Activated naive CD8-positive, alpha-beta T cell treated with anti-CD3 and anti-CD28 coated beads, Interleukin-2, amount 50 U/mL, for 24 hours (primary cell): Measurements from ENCODE around the gene CBL.
"Not testable (repeated sequence)": the region's sequence is repeated elsewhere in the genome, so short reads cannot be mapped to it uniquely, and the experiment has no call there.

Experiments used
- ATAC-seq: fragments of 150-1000 bp; cut with Tn5 transposase; one replicate; pipeline ENCODE4 v1.10.0; 2021
- DNase-seq: peaks from one replicate; pipeline ENCODE4 v3.0.0; 2021
- H3K27ac Mint-ChIP-seq: one replicate; pipeline ENCODE4 v1.8.0; 2021; ENCODE audit warnings: mild to moderate bottlenecking, mixed read lengths
- H3K27me3 Mint-ChIP-seq: one replicate; pipeline ENCODE4 v1.8.0; 2021; ENCODE audit warnings: mixed read lengths
- H3K36me3 Mint-ChIP-seq: one replicate; pipeline ENCODE4 v1.8.0; 2021; ENCODE audit warnings: low read depth, mixed read lengths
- H3K4me1 Mint-ChIP-seq: one replicate; pipeline ENCODE4 v1.8.0; 2021; ENCODE audit warnings: mixed read lengths
- H3K4me3 Mint-ChIP-seq: one replicate; pipeline ENCODE4 v1.8.0; 2021; ENCODE audit warnings: mild to moderate bottlenecking, moderate library complexity, mixed read lengths
- H3K9me3 Mint-ChIP-seq: one replicate; pipeline ENCODE4 v1.8.0; 2021; ENCODE audit warnings: mixed read lengths

Gene CBL

DNA sequence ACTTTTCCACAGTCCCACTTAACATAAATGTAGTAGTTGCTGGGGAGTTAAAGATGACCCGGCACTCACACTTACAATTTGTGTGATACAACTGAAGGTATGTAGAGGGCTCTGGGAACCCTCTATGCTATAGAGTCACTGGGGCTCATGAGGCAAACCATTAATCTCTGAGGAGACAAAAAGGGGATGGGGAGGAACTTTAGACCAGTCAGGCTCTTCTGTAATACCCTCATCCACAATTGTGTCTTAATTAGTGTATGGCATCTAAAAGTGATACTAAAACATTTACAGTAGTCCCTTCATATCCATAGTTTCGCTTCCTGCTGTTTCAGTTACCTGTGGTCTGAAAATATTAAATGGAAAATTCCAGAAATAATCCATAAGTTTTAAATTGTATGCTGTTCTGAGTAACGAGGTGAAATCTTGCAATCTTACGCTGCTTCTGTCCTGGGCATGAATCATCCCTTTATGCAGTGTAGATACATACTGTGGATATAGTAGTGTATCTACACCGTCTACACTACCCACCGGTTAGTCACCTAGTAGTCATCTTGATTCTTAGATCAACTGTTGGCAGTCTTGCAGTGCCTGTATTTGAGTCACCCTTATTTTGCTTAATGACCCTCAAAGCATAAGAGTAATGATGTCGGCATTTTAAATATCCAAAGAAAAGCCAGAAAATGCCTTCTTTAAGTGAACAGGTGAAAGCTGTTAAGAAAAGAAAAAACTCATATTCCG is 12.2 kb downstream of the CBL start:
- Mint-ChIP-seq H3K9me3 (no peaks in the 10 kb centered on the region), H3K4me3 (no peak overlapping the region), H3K4me1 (peaks cover 48% of the 10 kb centered on the region), H3K27me3 (no peaks in the 10 kb centered on the region), H3K27ac (peak overlapping the region; percentile 70), H3K36me3 (no peaks in the 10 kb centered on the region)
- DNase-seq: no peak
- ATAC-seq: peak; percentile 100

DNA sequence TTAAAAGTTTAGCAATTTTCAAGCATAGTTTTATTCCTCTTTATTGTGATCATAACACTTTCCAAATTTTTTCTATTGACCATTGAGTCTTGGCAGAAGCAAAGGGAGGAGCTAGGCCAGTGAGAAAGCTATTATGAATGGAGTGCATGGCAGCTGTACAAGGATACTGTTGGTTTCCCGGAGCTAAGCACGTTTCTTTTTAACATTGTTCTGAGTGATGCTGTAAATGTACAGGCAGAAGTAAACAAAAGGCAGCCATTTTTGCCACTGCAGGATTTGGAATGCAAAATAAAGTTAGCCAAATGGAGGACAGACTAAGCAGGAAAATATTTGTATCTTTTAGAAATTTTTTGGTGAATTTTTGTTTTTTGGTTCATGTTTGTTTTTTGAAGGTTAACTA is 16.2 kb downstream of the CBL start:
- Mint-ChIP-seq H3K4me3 (no peak overlapping the region), H3K9me3 (no peaks in the 10 kb centered on the region), H3K27ac (no peak overlapping the region), H3K27me3 (no peaks in the 10 kb centered on the region), H3K4me1 (peaks cover 58% of the 10 kb centered on the region), H3K36me3 (peaks cover 10% of the 10 kb centered on the region)
- ATAC-seq: no peak
- no peak for DNase-seq

DNA sequence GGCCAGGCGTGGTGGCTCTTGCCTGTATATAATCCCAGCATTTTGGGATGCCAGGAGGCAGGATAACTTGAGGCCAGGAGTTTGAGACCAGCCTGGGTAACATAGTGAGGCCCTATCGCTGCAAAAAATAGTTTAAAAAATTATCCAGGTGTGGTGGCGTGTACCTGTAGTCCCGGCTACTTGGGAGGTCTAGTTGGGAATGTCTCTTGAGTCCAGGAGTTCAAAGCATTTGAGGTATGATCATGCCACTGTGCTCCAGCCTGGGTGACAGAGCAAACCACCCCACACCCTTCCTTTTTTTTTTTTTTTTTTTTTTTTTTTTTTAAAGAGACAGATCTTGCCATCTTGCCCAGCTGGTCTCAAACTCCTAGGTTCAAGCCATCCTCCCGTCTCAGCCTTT is 16.8 kb downstream of the CBL start:
- Mint-ChIP-seq H3K36me3 (peaks cover 12% of the 10 kb centered on the region), H3K27me3 (no peaks in the 10 kb centered on the region), H3K4me1 (peaks cover 54% of the 10 kb centered on the region), H3K4me3 (no peak overlapping the region), H3K27ac (no peak overlapping the region), H3K9me3 (no peaks in the 10 kb centered on the region)
- no peak for ATAC-seq
- no peak for DNase-seq

DNA sequence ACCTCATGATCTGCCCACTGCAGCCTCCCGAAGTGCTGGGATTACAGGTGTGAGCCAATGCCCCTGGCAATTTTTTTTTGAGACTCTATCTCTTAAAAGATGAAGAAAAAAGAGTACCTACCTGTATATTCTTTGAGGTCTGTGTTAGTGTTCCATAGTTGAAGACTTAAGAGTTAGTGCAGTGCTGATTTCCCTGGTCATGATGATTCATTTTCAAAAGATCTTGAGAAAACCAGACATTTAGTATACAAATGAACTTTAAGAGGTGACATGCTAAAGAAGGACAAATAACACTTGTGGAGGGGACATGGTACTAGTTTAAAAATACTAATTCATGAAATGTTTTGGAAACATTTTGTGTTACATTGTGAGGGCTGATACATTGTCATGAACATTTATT is 17.7 kb downstream of the CBL start:
- H3K27ac Mint-ChIP-seq: no peak overlapping the region
- DNase-seq (no peak), ATAC-seq (no peak)
- H3K4me1 Mint-ChIP-seq: peaks cover 53% of the 10 kb centered on the region
- H3K9me3 Mint-ChIP-seq: no peaks in the 10 kb centered on the region
- no peak overlapping the region for H3K4me3 Mint-ChIP-seq
- no peaks in the 10 kb centered on the region for H3K27me3 Mint-ChIP-seq
- peaks cover 12% of the 10 kb centered on the region for H3K36me3 Mint-ChIP-seq

DNA sequence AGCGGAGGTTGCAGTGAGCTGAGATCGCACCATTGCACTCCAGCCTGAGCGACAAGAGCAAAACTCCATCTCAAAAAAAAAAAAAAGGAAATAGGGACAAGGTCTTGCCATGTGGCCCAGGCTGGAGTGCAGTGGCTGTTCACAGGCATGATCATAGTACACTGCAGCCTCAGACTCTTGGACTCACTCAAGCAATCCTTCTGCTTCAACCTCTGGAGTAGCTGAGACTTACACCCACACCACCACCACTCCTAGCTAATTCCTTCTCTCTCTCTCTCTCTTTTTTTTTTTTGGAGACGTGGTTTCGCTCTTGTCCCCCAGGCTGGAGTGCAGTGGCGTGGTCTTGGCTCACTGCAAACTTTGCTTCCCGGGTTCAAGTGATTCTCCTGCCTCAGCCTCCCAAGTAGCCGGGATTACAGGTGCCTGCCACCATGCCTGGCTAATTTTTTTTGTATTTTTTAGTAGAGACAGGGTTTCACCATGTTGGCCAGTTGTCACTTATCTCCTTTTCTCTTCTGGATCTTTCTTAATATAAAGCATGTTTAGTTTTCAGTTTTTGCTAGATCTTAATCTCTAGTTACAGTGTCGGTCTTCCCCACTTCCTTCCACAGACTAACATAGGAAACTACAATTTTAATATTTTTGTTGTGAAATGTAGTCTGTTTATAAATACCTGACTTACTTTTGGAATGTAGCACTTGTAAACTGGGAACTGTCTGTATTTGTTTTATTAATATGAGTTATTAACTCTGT is 22.6 kb downstream of the CBL start:
- ATAC-seq, H3K27me3 Mint-ChIP-seq, H3K9me3 Mint-ChIP-seq, DNase-seq: not testable (repeated sequence)
- Mint-ChIP-seq H3K4me1 (peaks cover 48% of the 10 kb centered on the region), H3K36me3 (peaks cover 18% of the 10 kb centered on the region), H3K27ac (peak overlapping the region; percentile 33), H3K4me3 (peak overlapping the region; percentile 6)

DNA sequence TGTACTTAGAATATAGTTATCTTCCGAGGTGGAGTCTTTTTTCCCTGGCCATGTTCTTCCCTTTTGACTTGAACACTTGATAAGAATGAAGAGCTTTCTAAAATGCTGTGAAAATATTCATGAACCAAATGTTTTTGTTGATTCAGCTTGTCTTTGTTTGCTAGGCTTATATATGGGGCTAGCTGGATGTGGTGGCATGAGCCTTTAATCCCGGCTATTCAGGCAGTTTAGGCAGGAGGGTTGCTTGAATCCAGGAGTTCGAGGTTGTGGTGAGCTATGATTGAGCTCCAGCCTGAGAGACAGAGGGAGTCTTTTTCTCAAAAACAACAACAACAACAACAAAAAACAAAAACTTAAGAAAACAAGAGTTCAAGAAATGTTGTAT is 23.1 kb downstream of the CBL start:
- no peaks in the 10 kb centered on the region for H3K9me3 Mint-ChIP-seq
- H3K4me1 Mint-ChIP-seq: peaks cover 42% of the 10 kb centered on the region
- DNase-seq (no peak), ATAC-seq (no peak)
- no peak overlapping the region for H3K4me3 Mint-ChIP-seq
- H3K27ac Mint-ChIP-seq: peak overlapping the region; percentile 33
- peaks cover 14% of the 10 kb centered on the region for H3K36me3 Mint-ChIP-seq
- no peaks in the 10 kb centered on the region for H3K27me3 Mint-ChIP-seq

DNA sequence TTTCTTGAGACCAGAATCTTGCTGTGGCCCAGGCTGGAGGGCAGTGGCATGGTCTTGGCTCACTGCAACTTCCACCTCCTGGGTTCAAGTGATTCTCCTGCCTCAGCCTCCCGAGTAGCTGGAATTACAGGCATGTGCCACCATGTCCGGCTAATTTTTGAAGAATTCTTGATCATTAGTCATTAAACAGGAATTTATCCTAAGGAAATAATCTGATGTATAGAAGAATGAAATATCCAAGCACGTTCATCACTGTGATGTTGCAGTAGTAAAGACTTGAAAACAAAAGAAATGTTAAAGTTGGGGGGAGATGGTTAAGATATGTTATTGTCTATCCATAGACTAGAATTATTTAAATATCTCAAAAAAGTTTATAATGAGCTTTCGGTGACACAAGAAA is 23.6 kb downstream of the CBL start:
- no peak overlapping the region for H3K4me3 Mint-ChIP-seq
- H3K27ac Mint-ChIP-seq: no peak overlapping the region

DNA sequence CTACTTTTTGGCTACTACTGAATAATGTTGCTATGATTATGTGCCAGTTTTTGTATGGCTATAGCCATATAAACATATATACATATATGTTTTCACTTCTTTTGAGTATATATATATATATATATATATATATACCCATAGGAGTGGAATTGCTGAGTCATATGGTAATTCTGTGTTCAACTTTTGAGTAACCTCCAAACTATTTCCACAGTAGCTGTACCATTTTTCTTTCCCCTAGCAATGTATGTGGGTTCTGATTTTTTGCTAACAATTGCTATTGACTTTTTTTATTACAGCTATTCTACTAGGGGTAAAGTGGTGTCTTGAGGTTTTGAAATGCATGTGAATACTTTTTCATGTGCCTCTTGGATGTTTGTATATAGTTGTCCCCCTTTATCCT is 30.4 kb downstream of the CBL start:
- no peaks in the 10 kb centered on the region for H3K9me3 Mint-ChIP-seq
- H3K27me3 Mint-ChIP-seq: no peaks in the 10 kb centered on the region
- H3K27ac Mint-ChIP-seq: peak overlapping the region; percentile 90
- DNase-seq: no peak
- peaks cover 35% of the 10 kb centered on the region for H3K36me3 Mint-ChIP-seq
- H3K4me1 Mint-ChIP-seq: peaks cover 56% of the 10 kb centered on the region
- peak overlapping the region; percentile 39 for H3K4me3 Mint-ChIP-seq
- peak; percentile 70 for ATAC-seq

More for the DNA sequence above, 23.6 kb downstream of the CBL start:
- H3K9me3 Mint-ChIP-seq: no peaks in the 10 kb centered on the region
- no peak for DNase-seq
- H3K4me1 Mint-ChIP-seq: peaks cover 39% of the 10 kb centered on the region
- H3K27me3 Mint-ChIP-seq: no peaks in the 10 kb centered on the region
- peaks cover 12% of the 10 kb centered on the region for H3K36me3 Mint-ChIP-seq
- ATAC-seq: no peak

DNA sequence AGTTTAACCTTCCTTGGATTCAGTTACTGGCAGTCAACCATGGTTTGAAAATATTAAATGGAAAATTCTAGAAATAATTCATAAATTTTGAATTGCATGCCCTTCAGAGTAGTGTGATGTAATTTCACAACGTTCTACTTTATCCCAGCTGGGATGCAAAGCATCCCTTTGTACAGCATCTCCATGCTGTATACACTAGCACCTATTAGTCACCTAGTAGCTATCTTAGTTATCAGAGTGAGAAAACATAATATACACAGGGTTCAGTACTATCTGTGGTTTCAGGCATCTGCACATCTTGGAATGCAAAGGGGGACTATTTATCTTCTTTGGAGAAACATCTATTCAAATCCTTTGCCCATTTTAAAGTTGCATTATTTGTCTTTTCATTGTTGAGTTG is 30.8 kb downstream of the CBL start:
- peaks cover 36% of the 10 kb centered on the region for H3K36me3 Mint-ChIP-seq
- H3K27me3 Mint-ChIP-seq: no peaks in the 10 kb centered on the region
- DNase-seq (no peak), ATAC-seq (peak; percentile 83)
- peak overlapping the region; percentile 39 for H3K4me3 Mint-ChIP-seq
- peaks cover 60% of the 10 kb centered on the region for H3K4me1 Mint-ChIP-seq
- H3K9me3 Mint-ChIP-seq: no peaks in the 10 kb centered on the region
- peak overlapping the region; percentile 90 for H3K27ac Mint-ChIP-seq

DNA sequence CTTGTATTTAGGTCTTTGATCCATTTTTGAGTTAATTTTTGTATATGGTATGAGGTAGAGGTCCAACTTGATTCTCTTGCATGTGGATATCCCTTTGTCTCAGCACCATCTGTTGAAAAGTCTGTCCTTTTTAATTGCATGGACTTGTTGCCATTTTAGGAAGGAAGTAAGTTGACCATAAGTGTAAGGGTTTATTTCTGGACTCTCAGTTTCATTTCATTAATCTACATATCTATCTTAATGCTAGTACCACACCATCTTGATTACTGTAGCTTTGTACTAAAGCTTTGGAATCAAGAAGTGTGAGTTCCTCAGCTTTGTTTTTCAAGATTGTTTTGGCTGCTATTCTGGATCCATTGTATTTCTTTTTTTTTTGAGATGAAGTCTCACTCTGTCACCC is 31.4 kb downstream of the CBL start:
- H3K4me1 Mint-ChIP-seq: peaks cover 63% of the 10 kb centered on the region
- H3K4me3 Mint-ChIP-seq: no peak overlapping the region
- peaks cover 35% of the 10 kb centered on the region for H3K36me3 Mint-ChIP-seq
- H3K9me3 Mint-ChIP-seq: no peaks in the 10 kb centered on the region
- no peaks in the 10 kb centered on the region for H3K27me3 Mint-ChIP-seq
- peak overlapping the region; percentile 11 for H3K27ac Mint-ChIP-seq
- ATAC-seq: no peak
- DNase-seq: no peak

DNA sequence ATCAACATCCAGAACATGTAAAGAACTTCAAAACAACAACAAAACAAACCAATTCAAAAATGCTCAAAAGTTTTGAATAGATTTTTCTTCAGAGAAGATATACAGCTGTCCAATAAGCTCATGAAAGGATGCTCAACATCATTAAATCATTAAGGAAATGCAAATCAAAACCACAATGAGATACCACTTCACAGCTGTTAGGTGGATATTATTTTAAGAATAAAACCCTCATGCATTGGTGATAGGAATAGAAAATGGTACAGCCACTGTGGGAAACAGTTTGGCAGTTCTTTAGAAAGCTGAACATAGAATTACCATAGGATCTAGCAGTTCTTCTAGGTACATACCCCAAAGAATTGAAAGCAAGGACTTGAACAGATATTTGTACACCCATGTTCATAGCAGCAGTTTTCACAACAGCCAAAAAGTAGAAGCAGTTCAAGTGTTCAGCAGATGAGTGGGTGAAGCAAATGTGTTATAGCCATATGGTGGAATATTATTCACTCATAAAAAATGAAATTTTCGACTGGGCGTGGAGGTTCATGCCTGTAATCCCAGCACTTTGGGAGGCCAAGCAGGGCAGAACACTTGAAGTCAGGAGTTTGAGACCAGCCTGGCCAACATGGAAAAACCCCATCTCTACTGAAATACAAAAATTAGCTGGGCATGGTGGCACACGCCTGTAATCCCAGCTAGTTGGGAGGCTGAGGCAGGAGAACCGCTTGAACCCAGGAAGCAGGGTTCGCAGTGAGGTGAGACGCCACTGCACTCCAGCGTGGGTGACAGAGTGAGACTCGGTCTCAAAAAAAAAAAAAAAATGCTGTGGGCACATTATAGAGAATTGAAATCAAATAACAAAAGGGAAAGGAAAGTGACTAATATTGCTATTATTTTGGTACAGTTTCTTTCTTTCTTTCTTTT is 42.9 kb downstream of the CBL start:
- H3K36me3 Mint-ChIP-seq: peaks cover 12% of the 10 kb centered on the region
- DNase-seq (no peak), ATAC-seq (no peak)
- no peak overlapping the region for H3K4me3 Mint-ChIP-seq
- peak overlapping the region; percentile 28 for H3K27ac Mint-ChIP-seq
- no peaks in the 10 kb centered on the region for H3K27me3 Mint-ChIP-seq
- H3K9me3 Mint-ChIP-seq: no peaks in the 10 kb centered on the region
- peaks cover 41% of the 10 kb centered on the region for H3K4me1 Mint-ChIP-seq

DNA sequence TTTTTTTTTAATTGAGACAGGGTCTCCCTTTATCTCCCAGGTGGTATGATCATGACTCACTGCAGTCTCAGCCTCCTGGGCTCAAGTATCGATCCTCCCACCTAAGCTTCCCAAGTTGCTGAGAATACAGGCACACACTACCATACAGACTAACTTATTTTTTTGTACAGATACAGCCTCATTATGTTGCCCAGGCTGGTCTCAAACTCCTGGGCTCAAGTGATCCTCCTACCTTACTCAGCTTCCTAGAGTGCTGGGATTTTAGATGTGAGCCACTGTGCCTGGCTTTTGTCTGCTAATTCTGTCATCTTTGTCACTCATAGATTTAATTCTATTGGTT is 43.5 kb downstream of the CBL start:
- peak; percentile 57 for ATAC-seq
- Mint-ChIP-seq H3K27ac (peak overlapping the region; percentile 28), H3K4me1 (peaks cover 43% of the 10 kb centered on the region)

DNA sequence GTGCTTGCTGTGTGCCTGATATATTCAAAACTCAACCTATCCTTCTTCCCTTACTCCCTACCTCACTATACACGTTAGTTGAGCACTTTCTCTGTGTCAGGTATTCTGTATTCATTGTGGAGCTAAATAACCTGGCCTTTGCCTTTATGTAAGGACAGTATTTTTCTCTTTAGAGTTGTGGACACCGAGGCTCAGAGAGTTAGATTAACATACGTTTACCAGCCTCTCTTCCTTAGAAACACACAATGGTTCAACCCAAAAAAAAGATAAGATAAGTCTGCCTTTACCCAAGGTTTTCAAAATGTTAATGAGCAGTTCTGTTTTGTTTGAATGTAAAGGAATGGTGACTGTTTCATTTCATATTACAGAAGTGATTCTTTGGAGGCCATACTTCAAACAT is 45.0 kb downstream of the CBL start:
- Mint-ChIP-seq H3K36me3 (peaks cover 12% of the 10 kb centered on the region), H3K27me3 (no peaks in the 10 kb centered on the region), H3K27ac (no peak overlapping the region), H3K9me3 (no peaks in the 10 kb centered on the region), H3K4me3 (no peak overlapping the region), H3K4me1 (peaks cover 43% of the 10 kb centered on the region)
- DNase-seq (no peak), ATAC-seq (no peak)

More for the DNA sequence above, 43.5 kb downstream of the CBL start:
- no peaks in the 10 kb centered on the region for H3K27me3 Mint-ChIP-seq
- H3K4me3 Mint-ChIP-seq: no peak overlapping the region
- H3K9me3 Mint-ChIP-seq: no peaks in the 10 kb centered on the region
- no peak for DNase-seq
- peaks cover 12% of the 10 kb centered on the region for H3K36me3 Mint-ChIP-seq

DNA sequence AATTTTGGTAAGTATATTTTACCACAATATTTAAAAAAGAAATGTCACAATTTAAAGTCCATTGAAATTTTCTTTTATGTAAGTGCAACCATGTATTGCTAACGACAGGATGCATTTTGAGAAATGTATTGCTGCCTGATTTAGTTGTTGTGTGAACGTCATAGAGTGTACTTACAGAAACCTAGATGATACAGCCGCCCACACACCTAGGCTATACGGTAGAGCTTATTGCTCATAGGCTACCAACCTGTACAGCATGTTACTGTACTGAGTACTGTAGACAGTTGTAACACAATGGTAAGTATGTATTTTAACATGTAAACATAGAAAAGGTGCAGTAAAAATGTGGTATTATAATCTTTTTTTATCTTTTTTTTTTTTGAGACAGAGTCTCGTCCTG is 48.1 kb downstream of the CBL start:
- H3K9me3 Mint-ChIP-seq: no peaks in the 10 kb centered on the region
- peaks cover 12% of the 10 kb centered on the region for H3K36me3 Mint-ChIP-seq
- no peak overlapping the region for H3K27ac Mint-ChIP-seq
- peaks cover 51% of the 10 kb centered on the region for H3K4me1 Mint-ChIP-seq
- ATAC-seq (peak; percentile 71), DNase-seq (peak; percentile 29)
- no peaks in the 10 kb centered on the region for H3K27me3 Mint-ChIP-seq
- H3K4me3 Mint-ChIP-seq: no peak overlapping the region
